Activated B cell treated with CpG ODN at 0.5 μM for 24 hours (primary cell): ENCODE results near the gene DCXR. TPM values are rescaled to one million over a fixed set of nuclear protein-coding genes. Genes with fewer than 3 reads are reported as not detected.

Experiments used
- ATAC-seq: fragments of 200-7000 bp; cut with Tn5 transposase; one replicate; pipeline ENCODE4 v1.10.0; 2021; ENCODE audit warnings: low read depth, mild to moderate bottlenecking, moderate library complexity
- CTCF ChIA-PET: fragments of 350-600 bp; sonication (Branson Sonifier 250); formaldehyde crosslinking; loops from one replicate; lab custom pipeline; 2021; ENCODE audit warnings: antibody characterized with exemption; lab: Charles Lee
- POLR2A ChIA-PET: fragments of 350-600 bp; sonication (Branson Sonifier 250); formaldehyde crosslinking; loops from one replicate; lab custom pipeline; 2021; ENCODE audit warnings: antibody characterized with exemption; lab: Charles Lee
- DNase-seq: peaks from one replicate; pipeline ENCODE4 v3.0.0; 2022
- H3K27ac Mint-ChIP-seq: one replicate; pipeline ENCODE4 v1.8.0; 2020; ENCODE audit warnings: mixed read lengths
- H3K27me3 Mint-ChIP-seq: one replicate; pipeline ENCODE4 v1.8.0; 2021; ENCODE audit warnings: mixed read lengths
- H3K36me3 Mint-ChIP-seq: one replicate; pipeline ENCODE4 v1.8.0; 2021; ENCODE audit warnings: low read depth, mixed read lengths
- H3K4me1 Mint-ChIP-seq: one replicate; pipeline ENCODE4 v1.8.0; 2021; ENCODE audit warnings: mixed read lengths
- H3K4me3 Mint-ChIP-seq: one replicate; pipeline ENCODE4 v1.8.0; 2020; ENCODE audit warnings: mild to moderate bottlenecking, mixed read lengths
- H3K9me3 Mint-ChIP-seq: one replicate; pipeline ENCODE4 v1.8.0; 2020; ENCODE audit warnings: mixed read lengths
- CTCF ChIP-seq: fragments of 200-600 bp; IDR thresholded peaks from one replicate; pipeline ENCODE4 v1.8.0; 2022; ENCODE audit warnings: antibody characterized with exemption, mild to moderate bottlenecking
- intact Hi-C: fragments of 100-400 bp; cut with micrococcal nuclease; formaldehyde crosslinking; loops from one replicate; pipeline ENCODE4 v1.15.1; 2024
- total RNA-seq: library from RNA; stranded (reverse); gene quantifications from 2 replicates; pipeline ENCODE4 v1.2.3, GENCODE V29; 2022

Gene DCXR
- total RNA-seq, 1 donor from 2014 or later: 84.3 TPM

- no peak overlapping the region for H3K4me3 Mint-ChIP-seq
- H3K27me3 Mint-ChIP-seq: no peaks in the 10 kb centered on the region
- H3K4me1 Mint-ChIP-seq: peaks cover 13% of the 10 kb centered on the region
- intact Hi-C loops: no loop called here
- H3K9me3 Mint-ChIP-seq: no peaks in the 10 kb centered on the region
- peaks cover 46% of the 10 kb centered on the region for H3K36me3 Mint-ChIP-seq
- DNase-seq (no peak), ATAC-seq (no peak)
- TF ChIP-seq CTCF: no peak
- CTCF ChIA-PET: no interaction called here
- no peak overlapping the region for H3K27ac Mint-ChIP-seq
- POLR2A ChIA-PET: no interaction called here
Measured at GRCh38 chr17:81987161-81987770, 50.2 kb downstream of the DCXR start.

- intact Hi-C loops: no loop called here
- peaks cover 13% of the 10 kb centered on the region for H3K4me1 Mint-ChIP-seq
Measured at GRCh38 chr17:81986606-81987005, 50.9 kb downstream of the DCXR start.

More at GRCh38 chr17:81986606-81987005, 50.9 kb downstream of the DCXR start:
- CTCF ChIA-PET: no interaction called here
- ATAC-seq (no peak), DNase-seq (no peak)
- H3K4me3 Mint-ChIP-seq: no peak overlapping the region
- peaks cover 46% of the 10 kb centered on the region for H3K36me3 Mint-ChIP-seq
- TF ChIP-seq CTCF: no peak
- no peak overlapping the region for H3K27ac Mint-ChIP-seq
- POLR2A ChIA-PET: no interaction called here
- no peaks in the 10 kb centered on the region for H3K9me3 Mint-ChIP-seq
- no peaks in the 10 kb centered on the region for H3K27me3 Mint-ChIP-seq

Other genes starting within 250 kb of the DCXR start
- gene GCGR, start 233.5 kb downstream of the DCXR start, total RNA-seq: 0.20 TPM in 1 of 2 replicates, not detected in the other
- gene MCRIP1, start 204.4 kb downstream of the DCXR start, total RNA-seq: 75.0 and 90.4 TPM in 2 replicates
- not detected in 2 replicates for gene PPP1R27, start 202.6 kb downstream of the DCXR start, total RNA-seq
- 202 and 225 TPM in 2 replicates for gene P4HB, start 177.2 kb downstream of the DCXR start, total RNA-seq
- 396 and 464 TPM in 2 replicates for gene ARHGDIA, start 166.4 kb downstream of the DCXR start, total RNA-seq
- gene ALYREF, start 146.1 kb downstream of the DCXR start, total RNA-seq: 85.3 and 99.3 TPM in 2 replicates
- 64.2 and 83.8 TPM in 2 replicates for gene ANAPC11, start 146.0 kb downstream of the DCXR start, total RNA-seq
- gene NPB, start 135.5 kb downstream of the DCXR start, total RNA-seq: 0.24 and 0.27 TPM in 2 replicates
- gene PCYT2, start 126.3 kb downstream of the DCXR start, total RNA-seq: 40.3 and 44.1 TPM in 2 replicates
- 57.6 and 66.4 TPM in 2 replicates for gene SIRT7, start 119.5 kb downstream of the DCXR start, total RNA-seq
- 27.9 and 30.7 TPM in 2 replicates for gene MAFG, start 110.0 kb downstream of the DCXR start, total RNA-seq
- 28.5 and 37.2 TPM in 2 replicates for gene PYCR1, start 100.4 kb downstream of the DCXR start, total RNA-seq
- gene MYADML2, start 90.5 kb downstream of the DCXR start, total RNA-seq: not detected in 2 replicates
- 0.22 TPM in 1 of 2 replicates, not detected in the other for gene NOTUM, start 76.5 kb downstream of the DCXR start, total RNA-seq
- gene ASPSCR1, start 60.1 kb downstream of the DCXR start, total RNA-seq: 40.0 and 50.0 TPM in 2 replicates
- gene CENPX, start 14.8 kb downstream of the DCXR start, total RNA-seq: 37.4 and 41.7 TPM in 2 replicates
- gene LRRC45, start 14.4 kb downstream of the DCXR start, total RNA-seq: 10.6 and 10.8 TPM in 2 replicates
- 0.49 TPM in 1 of 2 replicates, not detected in the other for gene RAC3, start 6.0 kb downstream of the DCXR start, total RNA-seq
- gene RFNG, start 14.1 kb upstream of the DCXR start, total RNA-seq: 17.7 and 18.7 TPM in 2 replicates
- 88.7 and 94.7 TPM in 2 replicates for gene GPS1, start 14.2 kb upstream of the DCXR start, total RNA-seq
- 127 and 134 TPM in 2 replicates for gene DUS1L, start 28.1 kb upstream of the DCXR start, total RNA-seq
- gene FASN, start 60.5 kb upstream of the DCXR start, total RNA-seq: 104 and 121 TPM in 2 replicates
- 56.6 TPM in 2 replicates for gene CCDC57, start 175.1 kb upstream of the DCXR start, total RNA-seq
- gene SLC16A3, start 191.3 kb upstream of the DCXR start, total RNA-seq: 24.6 and 26.5 TPM in 2 replicates
- gene CSNK1D, start 236.0 kb upstream of the DCXR start, total RNA-seq: 147 and 170 TPM in 2 replicates